Lung (tissue), 12 donors: ENCODE measurements around the gene EIF6. TPM values are rescaled to one million over a fixed set of nuclear protein-coding genes. Genes with fewer than 3 reads are reported as not detected.
"Not testable (repeated sequence)": the region's sequence is repeated elsewhere in the genome, so short reads cannot be mapped to it uniquely, and the experiment has no call there.

ENCODE experiments used
- ATAC-seq: fragments of 200-7000 bp; cut with Tn5 transposase; one replicate; pipeline ENCODE4 v1.9.1; 2020; ENCODE audit warnings: moderate number of reproducible peaks; ENCODE audit not compliant: insufficient read depth, low FRiP score
- DNase-seq, 3 donors: peaks; one replicate each; pipeline ENCODE4 v3.0.0-alpha.2; 2013 to 2017
- H3K27ac ChIP-seq, 2 donors: one replicate each; pipeline ENCODE4 v1.5.1; 2013; ENCODE audit warnings: mild to moderate bottlenecking in 2 of 2, moderate library complexity in 2 of 2, control low read depth in 1 of 2, inconsistent platforms in 1 of 2, low read depth in 1 of 2, low read length in 1 of 2
- H3K27me3 ChIP-seq, 3 donors: one replicate each; pipeline ENCODE4 v1.5.1; 2013; ENCODE audit warnings: low read length in 2 of 3; ENCODE audit not compliant: control insufficient read depth in 3 of 3, insufficient read depth in 3 of 3
- H3K36me3 ChIP-seq, 4 donors: one replicate each; pipeline ENCODE4 v1.5.1; 2013; ENCODE audit warnings: low read length in 4 of 4, mild to moderate bottlenecking in 1 of 4, moderate library complexity in 1 of 4; ENCODE audit not compliant: control insufficient read depth in 4 of 4, insufficient read depth in 4 of 4
- H3K4me1 ChIP-seq, 5 donors: one replicate each; pipeline ENCODE4 v1.5.1; 2013; ENCODE audit warnings: low read length in 5 of 5, mild to moderate bottlenecking in 2 of 5, moderate library complexity in 1 of 5; ENCODE audit not compliant: control insufficient read depth in 5 of 5, insufficient read depth in 5 of 5
- H3K4me3 ChIP-seq: one replicate; pipeline ENCODE4 v1.5.1; 2013; ENCODE audit warnings: mild to moderate bottlenecking, control low read depth, moderate library complexity
- H3K9ac ChIP-seq, 2 donors: one replicate each; pipeline ENCODE4 v1.5.1; 2013; ENCODE audit warnings: low read length in 2 of 2, control low read depth in 1 of 2; ENCODE audit not compliant: insufficient read depth in 1 of 2
- H3K9me3 ChIP-seq, 4 donors: one replicate each; pipeline ENCODE4 v1.5.1; 2013; ENCODE audit warnings: low read length in 3 of 4, mild to moderate bottlenecking in 1 of 4, moderate library complexity in 1 of 4; ENCODE audit not compliant: control insufficient read depth in 4 of 4, insufficient read depth in 3 of 4
- CTCF ChIP-seq: IDR thresholded peaks from 2 replicates; pipeline ENCODE4 v1.5.1; 2012; ENCODE audit warnings: mild to moderate bottlenecking; ENCODE audit errors: control extremely low read depth, extremely low read depth
- WGBS, 2 donors: extraction: QIAGEN DNeasy Blood & Tissue Kit; methylation state at CpG; one replicate each; pipeline ENCODE4 v1.1.7; 2013; 5-methylcytosine and 5-hydroxymethylcytosine counted together
- polyA plus RNA-seq, 2 donors: library from polyadenylated mRNA; stranded (reverse); fragments of 200-250 nt; gene quantifications; one replicate each; pipeline ENCODE4 v1.2.1, GENCODE V29; 2013
- total RNA-seq, 2 donors: library from RNA; depleted of rRNA in 1 of 2; stranded (reverse); fragments of >200 nt in 1 of 2; gene quantifications; one replicate each; pipeline ENCODE4 v1.2.1, GENCODE V29; 2014 to 2021
- donor health status: control.
- donor health status: control.
- donor health status: Bipolar disorder and iron deficiency.
- donor health status: healthy.
- donor health status: DM: yes; HTN: yes; CAD: no.

The EIF6 gene
- total and polyA plus RNA-seq, 4 donors: 47.8 to 191 (median 118) TPM

- Histone ChIP-seq H3K9me3 (no peaks in the 10 kb centered on the region), H3K27ac (no peak overlapping the region), H3K36me3 (peaks cover 0 to 2% (median 0%) of the 10 kb centered on the region in 4 donors), H3K9ac (no peak overlapping the region), H3K27me3 (no peaks in the 10 kb centered on the region), H3K4me1 (peaks cover 0 to 16% (median 9%) of the 10 kb centered on the region in 5 donors), H3K4me3 (no peak overlapping the region)
- 95 to 97% methylated on average over 6 of the region's 6 CpGs for WGBS, 2 donors
- ATAC-seq (no peak), DNase-seq (no peak)
- no peak for TF ChIP-seq CTCF
These were observed 24.1 kb downstream of the EIF6 start for GRCh38 chr20:35260426-35260825.

- TF ChIP-seq CTCF: no peak
- no peak overlapping the region for H3K9ac ChIP-seq
- DNase-seq (no peak), ATAC-seq (no peak)
- WGBS, 2 donors: 82 to 88% methylated on average over 8 of the region's 8 CpGs
- H3K4me1 ChIP-seq: no peaks in the 10 kb centered on the region
- no peak overlapping the region for H3K4me3 ChIP-seq
- no peak overlapping the region for H3K27ac ChIP-seq
- H3K27me3 ChIP-seq: no peaks in the 10 kb centered on the region
- H3K9me3 ChIP-seq: no peaks in the 10 kb centered on the region
- no peaks in the 10 kb centered on the region for H3K36me3 ChIP-seq
These were observed 27.2 kb downstream of the EIF6 start for GRCh38 chr20:35257175-35257909.

- 95 to 96% methylated on average over 12 of the region's 12 CpGs for WGBS, 2 donors
- DNase-seq (no peak), ATAC-seq (no peak)
- no peak for TF ChIP-seq CTCF
- Histone ChIP-seq H3K9me3 (no peaks in the 10 kb centered on the region), H3K27me3 (no peaks in the 10 kb centered on the region), H3K4me1 (peaks cover 0 to 2% (median 0%) of the 10 kb centered on the region in 5 donors), H3K27ac (no peak overlapping the region), H3K9ac (no peak overlapping the region), H3K36me3 (no peaks in the 10 kb centered on the region), H3K4me3 (no peak overlapping the region)
These were observed 30.0 kb downstream of the EIF6 start for GRCh38 chr20:35254448-35254999.

GRCh38 chr20:35253010-35253409, 31.6 kb downstream of the EIF6 start:
- no peak for DNase-seq
- H3K36me3 ChIP-seq: no peaks in the 10 kb centered on the region
- no peaks in the 10 kb centered on the region for H3K27me3 ChIP-seq
- no peak overlapping the region for H3K27ac ChIP-seq
- TF ChIP-seq CTCF: no peak
- H3K4me1 ChIP-seq: peaks cover 0 to 2% (median 0%) of the 10 kb centered on the region in 5 donors
- no peak overlapping the region for H3K9ac ChIP-seq
- H3K9me3 ChIP-seq: no peaks in the 10 kb centered on the region
- ATAC-seq: no peak
- no peak overlapping the region for H3K4me3 ChIP-seq
- WGBS, 2 donors: 70 to 72% methylated on average over 3 of the region's 3 CpGs

DNA sequence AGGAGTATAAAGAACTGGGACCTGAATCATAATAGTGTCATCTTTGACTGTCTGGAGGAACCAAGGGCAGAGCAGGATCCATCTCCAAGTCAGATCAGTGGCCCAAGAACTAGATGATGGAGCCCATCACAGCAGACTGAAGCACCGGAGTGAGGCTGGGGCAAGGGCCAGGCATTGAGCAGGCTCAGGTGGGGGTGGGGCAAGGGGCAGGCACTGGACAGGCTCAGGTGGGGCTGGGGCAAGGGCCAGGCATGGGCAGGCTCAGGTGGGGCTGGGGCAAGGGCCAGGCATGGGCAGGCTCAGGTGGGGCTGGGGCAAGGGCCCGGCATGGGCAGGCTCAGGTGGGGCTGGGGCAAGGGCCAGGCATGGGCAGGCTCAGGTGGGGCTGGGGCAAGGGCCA, 32.0 kb downstream of the EIF6 start:
- not testable (repeated sequence) for H3K27me3 ChIP-seq, H3K27ac ChIP-seq, ATAC-seq, H3K9ac ChIP-seq, H3K36me3 ChIP-seq, H3K4me3 ChIP-seq, H3K9me3 ChIP-seq, H3K4me1 ChIP-seq, DNase-seq
- WGBS, 2 donors: 91 to 92% methylated on average over 2 of the region's 2 CpGs
